ENCODE measurements around the gene BICDL2.
"Not testable (repeated sequence)": the region's sequence is repeated elsewhere in the genome, so short reads cannot be mapped to it uniquely, and the experiment has no call there.

BICDL2 gene

DNA sequence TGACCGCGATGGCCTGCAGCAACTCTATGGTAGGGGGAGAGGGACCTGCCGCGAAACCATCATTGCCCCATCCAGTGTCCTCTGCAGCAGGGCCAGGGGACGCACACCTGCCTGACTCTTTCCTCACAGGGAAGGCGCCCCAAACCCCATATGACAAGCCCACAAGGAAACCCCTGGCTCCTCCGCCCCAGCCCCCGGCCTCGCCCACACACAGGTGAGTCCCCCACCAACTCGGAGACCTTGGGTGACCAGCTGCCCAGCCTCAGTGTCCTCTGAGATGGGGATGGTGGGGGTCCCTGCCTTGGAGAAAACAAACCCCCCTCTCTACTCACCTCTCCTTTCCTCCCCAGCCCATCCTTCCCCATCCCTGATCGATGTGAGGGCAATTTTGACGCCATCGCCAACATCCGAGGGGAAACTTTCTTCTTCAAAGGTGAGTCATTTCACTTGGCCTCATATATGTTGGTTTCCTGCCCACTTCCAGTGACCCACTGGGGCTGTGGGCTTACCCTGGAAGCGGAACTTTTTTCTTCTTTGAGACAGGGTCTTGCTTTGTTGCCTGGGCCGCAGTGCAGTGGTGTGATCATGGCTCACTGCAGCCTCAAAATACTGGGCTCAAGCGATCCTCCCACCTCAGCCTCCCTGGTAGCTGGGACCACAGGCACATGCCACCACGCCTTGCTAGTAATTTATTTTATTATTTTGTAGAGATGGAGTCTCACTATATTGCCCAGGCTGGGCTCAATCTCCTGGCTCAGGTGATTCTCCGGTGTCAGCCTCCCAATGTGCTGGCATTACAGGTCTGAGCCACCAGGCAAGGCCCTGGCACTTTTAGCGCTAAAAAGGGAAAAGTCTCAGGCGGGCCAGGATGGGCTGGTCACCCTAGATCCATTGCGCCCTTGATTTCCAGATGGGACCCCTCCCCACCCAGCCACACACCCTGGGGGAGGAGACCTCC lies 20.7 kb upstream of the BICDL2 start:
- Mint-ChIP-seq H3K27ac (no peak overlapping the region), H3K27me3 (no peaks in the 10 kb centered on the region), H3K36me3 (no peaks in the 10 kb centered on the region), H3K4me1 (peaks cover 44% of the 10 kb centered on the region), H3K9me3 (no peaks in the 10 kb centered on the region), H3K4me3 (peak overlapping the region; percentile 33)

DNA sequence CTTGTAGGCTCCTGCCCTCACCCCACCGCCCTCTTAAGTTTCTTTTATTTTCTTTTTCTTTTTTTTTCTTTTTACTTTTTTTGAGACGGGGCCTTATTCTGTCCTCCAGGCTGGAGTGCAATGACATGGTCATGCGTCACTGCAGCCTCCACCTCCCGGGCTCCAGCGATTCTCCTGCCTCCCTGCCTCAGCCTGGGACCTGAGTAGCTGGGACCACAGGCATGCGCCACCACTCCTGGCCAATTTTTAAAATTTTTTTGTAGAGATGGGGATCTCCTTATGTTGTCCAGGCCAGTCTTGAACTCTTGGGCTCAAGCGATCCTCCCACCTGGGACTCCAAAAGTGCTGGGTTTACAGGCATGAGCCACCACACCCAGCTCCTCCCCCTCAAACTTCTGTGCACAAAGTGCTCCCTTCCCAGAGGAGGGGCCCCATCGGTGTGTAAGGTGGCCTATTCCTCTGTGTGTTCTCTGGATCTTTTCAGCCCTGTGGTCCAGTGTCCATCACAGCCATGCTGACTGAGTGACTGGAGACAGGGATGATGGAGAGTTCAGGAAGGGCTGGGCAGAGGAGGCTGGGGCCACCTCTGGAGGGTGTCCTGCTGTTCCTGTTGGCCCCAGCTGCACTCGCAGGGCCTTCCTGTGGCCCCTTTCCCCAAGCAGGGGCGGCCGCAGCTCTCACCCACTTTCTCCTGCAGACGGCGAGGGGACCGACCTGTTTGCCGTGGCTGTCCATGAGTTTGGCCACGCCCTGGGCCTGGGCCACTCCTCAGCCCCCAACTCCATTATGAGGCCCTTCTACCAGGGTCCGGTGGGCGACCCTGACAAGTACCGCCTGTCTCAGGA lies 19.8 kb upstream of the BICDL2 start:
- Mint-ChIP-seq H3K4me1 (peaks cover 42% of the 10 kb centered on the region), H3K4me3 (peak overlapping the region; percentile 23), H3K27me3 (no peaks in the 10 kb centered on the region), H3K27ac (no peak overlapping the region), H3K36me3 (no peaks in the 10 kb centered on the region), H3K9me3 (no peaks in the 10 kb centered on the region)

DNA sequence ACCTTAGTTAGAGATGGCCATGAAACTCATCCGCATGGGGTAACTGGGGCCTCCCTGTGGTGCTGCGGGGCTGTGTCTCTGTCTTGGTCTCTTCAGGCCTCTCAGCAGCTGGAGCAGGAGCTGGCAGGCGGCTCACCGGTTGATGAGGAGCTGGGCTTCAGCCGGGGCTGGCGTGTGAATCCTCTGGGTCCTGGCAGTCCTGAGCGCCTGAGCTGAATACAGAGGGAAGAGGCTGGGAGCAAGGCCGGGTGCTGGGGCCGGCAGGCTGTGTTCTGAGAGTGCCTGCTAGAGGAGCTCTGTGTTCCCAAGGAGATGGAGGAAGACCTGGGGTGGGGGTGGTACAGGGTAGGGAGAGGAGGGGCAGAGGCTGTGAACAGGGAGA lies 19.0 kb upstream of the BICDL2 start:
- H3K27ac Mint-ChIP-seq, H3K36me3 Mint-ChIP-seq, H3K27me3 Mint-ChIP-seq, H3K4me3 Mint-ChIP-seq, H3K9me3 Mint-ChIP-seq: not testable (repeated sequence)
- H3K4me1 Mint-ChIP-seq = peaks cover 42% of the 10 kb centered on the region

DNA sequence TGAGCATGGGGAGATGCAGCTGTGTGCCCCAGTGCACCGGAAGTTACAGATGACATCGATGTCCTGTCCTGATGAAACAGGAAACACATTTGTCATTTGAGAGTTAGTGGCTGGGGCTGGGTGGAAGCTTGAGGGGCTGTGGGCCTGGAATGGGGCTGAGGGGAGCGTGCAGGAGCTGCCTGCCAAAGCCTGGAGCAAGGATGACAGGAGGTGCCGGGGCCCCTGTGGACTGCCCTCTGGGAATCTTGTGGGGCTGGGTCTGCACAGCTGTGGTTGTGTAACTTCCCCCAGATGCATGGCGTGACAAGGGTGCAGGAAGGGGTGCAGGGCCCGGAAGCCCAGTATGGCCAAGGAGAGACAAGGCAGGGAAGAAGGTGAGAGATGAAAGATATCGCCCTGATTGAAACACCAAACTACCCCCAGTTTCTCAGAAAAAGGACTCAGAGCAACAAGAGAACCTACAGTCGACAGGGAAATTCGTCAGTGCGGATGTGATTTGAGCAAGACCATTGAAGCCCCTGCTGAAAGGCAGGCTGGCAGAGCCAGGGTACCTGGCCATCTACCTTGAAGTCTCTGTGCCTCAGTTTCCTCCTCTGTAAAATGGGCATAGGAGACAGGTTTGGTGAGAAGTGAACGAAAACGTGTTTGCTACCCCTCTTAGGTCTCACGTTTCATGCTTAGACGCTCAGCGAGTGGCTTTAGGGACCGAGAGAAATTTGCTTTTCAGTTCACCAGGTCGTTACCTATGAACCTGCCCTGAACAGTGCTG lies 18.4 kb upstream of the BICDL2 start:
- Mint-ChIP-seq H3K27ac (no peak overlapping the region), H3K27me3 (no peaks in the 10 kb centered on the region), H3K4me1 (peaks cover 36% of the 10 kb centered on the region), H3K36me3 (no peaks in the 10 kb centered on the region), H3K9me3 (no peaks in the 10 kb centered on the region), H3K4me3 (no peak overlapping the region)

DNA sequence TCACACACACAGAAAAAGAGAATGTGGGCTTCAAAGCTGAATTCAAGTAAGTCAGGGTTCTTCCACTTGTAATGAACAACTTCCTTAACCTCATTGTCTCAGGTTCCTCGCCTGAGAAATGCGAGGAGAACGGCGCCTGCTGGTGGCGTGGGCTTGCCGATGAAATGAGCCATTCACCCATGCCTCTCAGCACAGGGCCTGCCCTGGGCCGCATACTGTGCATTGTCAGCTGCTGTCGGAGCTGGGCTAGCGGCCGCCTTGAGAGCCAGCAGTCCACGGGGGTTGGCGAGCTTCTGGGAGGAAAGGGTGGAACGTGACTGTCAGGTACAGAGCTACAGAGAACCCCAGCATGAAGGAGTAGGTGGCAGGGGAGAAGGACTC lies 16.6 kb upstream of the BICDL2 start:
- H3K9me3 Mint-ChIP-seq, H3K4me3 Mint-ChIP-seq, H3K27ac Mint-ChIP-seq, H3K27me3 Mint-ChIP-seq, H3K36me3 Mint-ChIP-seq: not testable (repeated sequence)
- H3K4me1 Mint-ChIP-seq = peaks cover 29% of the 10 kb centered on the region

DNA sequence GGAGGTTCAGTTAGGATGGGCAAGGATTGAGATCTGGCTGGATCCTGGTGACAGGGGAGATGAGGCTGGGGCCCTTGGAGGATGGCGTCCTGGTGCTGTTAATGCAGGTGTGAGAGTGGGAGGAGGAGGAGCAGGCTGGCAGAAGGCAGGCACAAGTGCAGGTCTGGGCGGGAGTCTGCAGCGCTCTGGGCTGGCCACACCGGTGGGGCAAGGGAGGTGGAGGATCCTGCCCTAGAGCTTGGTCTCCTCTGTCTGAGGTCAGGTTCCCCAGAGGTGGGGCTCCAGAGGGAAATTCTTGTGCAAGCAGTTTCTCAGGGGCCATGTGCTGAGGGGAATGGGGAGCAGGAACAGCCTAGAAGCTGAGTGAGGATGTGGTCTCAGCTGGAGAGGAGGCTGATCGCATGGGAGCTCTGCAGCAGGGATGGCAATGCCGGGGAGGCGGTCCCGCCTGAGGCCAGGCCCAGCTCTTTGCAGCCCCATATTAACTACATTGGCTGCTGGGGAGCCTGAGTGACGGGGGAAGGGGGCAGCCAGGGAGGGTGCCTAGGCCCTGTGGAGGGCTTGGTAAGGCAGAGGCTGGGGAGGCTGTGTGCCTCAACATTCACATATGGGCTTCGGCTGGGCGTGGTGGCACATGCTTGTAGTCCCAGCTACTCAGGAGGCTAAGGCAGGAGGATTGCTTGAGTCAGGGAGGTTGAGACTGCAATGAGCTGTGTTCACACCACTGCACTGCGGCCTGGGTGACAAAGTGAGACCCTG lies 16.0 kb upstream of the BICDL2 start:
- not testable (repeated sequence) for H3K27ac Mint-ChIP-seq, H3K9me3 Mint-ChIP-seq

DNA sequence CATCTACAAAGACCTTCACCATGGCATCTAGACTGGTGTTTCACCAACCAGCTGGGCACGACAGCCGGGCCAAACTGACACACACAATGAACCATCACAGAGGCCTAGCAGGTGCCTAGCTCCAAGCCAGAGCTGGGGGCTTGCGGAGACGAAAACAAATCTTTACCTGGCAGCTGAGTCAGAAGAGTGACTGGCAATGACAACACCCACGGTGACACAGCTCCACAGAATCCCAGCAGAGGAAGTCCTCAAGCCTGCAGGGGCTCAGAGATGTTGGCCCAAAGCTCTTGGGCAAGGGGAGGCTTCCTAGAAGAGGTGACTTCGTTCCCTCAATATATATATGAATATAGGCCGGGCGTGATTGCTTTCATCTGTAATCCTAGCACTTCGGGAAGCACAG lies 14.8 kb upstream of the BICDL2 start:
- Mint-ChIP-seq H3K27ac (no peak overlapping the region), H3K27me3 (peaks cover 1% of the 10 kb centered on the region), H3K36me3 (no peaks in the 10 kb centered on the region), H3K4me3 (no peak overlapping the region), H3K4me1 (peaks cover 18% of the 10 kb centered on the region), H3K9me3 (no peaks in the 10 kb centered on the region)

More for the DNA sequence above, 16.0 kb upstream of the BICDL2 start:
- not testable (repeated sequence) for H3K27me3 Mint-ChIP-seq, H3K36me3 Mint-ChIP-seq, H3K4me3 Mint-ChIP-seq
- H3K4me1 Mint-ChIP-seq = peaks cover 29% of the 10 kb centered on the region

DNA sequence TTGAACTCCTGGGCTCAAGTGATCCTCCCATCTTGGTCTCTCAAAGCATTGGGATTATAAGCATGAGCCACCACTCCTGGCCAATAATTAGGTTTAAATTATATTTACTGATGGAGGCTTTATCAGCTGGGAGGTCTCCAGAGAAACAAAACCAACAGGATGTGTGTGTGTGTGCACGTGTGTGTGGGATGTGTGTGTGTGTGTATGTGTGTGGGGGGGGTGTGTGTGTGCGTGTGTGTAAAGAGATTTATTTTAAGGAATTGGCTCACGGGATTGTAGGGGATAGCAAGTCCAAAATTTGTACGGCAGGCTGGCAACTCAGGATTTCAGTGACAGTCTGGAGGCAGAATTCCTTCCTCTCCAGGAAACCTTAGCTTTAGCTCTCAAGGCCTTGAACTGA lies 14.3 kb upstream of the BICDL2 start:
- Mint-ChIP-seq H3K36me3 (no peaks in the 10 kb centered on the region), H3K27me3 (peaks cover 1% of the 10 kb centered on the region), H3K9me3 (no peaks in the 10 kb centered on the region), H3K4me3 (no peak overlapping the region), H3K27ac (no peak overlapping the region), H3K4me1 (peaks cover 17% of the 10 kb centered on the region)

DNA sequence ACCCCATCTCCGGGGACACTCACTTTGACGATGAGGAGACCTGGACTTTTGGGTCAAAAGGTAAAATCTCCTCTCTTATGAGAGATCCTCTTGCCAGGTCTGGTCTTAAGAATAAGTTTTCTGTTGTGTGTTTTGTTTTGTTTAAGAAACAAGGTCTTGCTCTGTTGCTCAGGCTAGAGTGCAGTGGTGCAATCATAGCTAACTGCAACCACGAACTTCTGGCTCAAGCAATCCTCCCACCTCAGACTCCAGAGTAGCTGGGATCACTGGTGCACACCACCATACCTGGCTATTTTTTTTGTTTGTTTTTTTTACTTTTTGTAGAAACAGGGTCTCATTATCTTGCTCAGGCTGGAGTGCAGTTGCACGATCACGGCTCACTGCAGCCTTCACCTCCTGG lies 13.7 kb upstream of the BICDL2 start:
- no peak overlapping the region for H3K27ac Mint-ChIP-seq
- H3K36me3 Mint-ChIP-seq = no peaks in the 10 kb centered on the region
- peaks cover 1% of the 10 kb centered on the region for H3K27me3 Mint-ChIP-seq
- H3K4me3 Mint-ChIP-seq = no peak overlapping the region
- H3K4me1 Mint-ChIP-seq = peaks cover 17% of the 10 kb centered on the region
- H3K9me3 Mint-ChIP-seq = no peaks in the 10 kb centered on the region

DNA sequence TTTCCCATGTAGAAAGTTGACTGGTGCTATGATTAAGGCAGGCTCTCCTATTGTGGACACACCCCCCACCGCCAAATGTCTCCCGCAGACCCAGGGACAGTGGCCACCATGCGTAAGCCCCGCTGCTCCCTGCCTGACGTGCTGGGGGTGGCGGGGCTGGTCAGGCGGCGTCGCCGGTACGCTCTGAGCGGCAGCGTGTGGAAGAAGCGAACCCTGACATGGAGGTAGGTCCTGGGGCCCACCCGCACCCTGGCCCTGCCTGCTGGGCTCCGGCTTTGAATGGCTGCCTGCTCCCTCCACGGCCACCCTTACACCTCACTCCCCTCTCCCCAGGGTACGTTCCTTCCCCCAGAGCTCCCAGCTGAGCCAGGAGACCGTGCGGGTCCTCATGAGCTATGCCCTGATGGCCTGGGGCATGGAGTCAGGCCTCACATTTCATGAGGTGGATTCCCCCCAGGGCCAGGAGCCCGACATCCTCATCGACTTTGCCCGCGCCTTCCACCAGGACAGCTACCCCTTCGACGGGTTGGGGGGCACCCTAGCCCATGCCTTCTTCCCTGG lies 13.3 kb upstream of the BICDL2 start:
- no peak overlapping the region for H3K27ac Mint-ChIP-seq

DNA sequence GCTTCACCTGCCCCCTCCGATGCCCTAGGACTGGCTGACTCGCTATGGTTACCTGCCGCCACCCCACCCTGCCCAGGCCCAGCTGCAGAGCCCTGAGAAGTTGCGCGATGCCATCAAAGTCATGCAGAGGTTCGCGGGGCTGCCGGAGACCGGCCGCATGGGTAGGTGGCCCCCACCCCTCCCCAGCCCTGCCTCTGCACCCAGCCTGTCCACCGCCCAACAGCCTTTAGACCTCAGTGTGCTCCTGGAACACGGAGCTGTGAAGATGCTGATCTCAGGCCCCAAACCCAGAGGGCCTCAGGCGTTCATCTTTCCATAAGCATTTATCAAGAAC lies 10.6 kb upstream of the BICDL2 start:
- Mint-ChIP-seq H3K27me3 (peaks cover 19% of the 10 kb centered on the region), H3K4me3 (no peak overlapping the region), H3K36me3 (no peaks in the 10 kb centered on the region), H3K27ac (no peak overlapping the region), H3K9me3 (no peaks in the 10 kb centered on the region), H3K4me1 (peaks cover 11% of the 10 kb centered on the region)

More for the DNA sequence above, 13.3 kb upstream of the BICDL2 start:
- Mint-ChIP-seq H3K9me3 (no peaks in the 10 kb centered on the region), H3K4me1 (peaks cover 18% of the 10 kb centered on the region), H3K27me3 (peaks cover 6% of the 10 kb centered on the region), H3K36me3 (no peaks in the 10 kb centered on the region), H3K4me3 (no peak overlapping the region)

DNA sequence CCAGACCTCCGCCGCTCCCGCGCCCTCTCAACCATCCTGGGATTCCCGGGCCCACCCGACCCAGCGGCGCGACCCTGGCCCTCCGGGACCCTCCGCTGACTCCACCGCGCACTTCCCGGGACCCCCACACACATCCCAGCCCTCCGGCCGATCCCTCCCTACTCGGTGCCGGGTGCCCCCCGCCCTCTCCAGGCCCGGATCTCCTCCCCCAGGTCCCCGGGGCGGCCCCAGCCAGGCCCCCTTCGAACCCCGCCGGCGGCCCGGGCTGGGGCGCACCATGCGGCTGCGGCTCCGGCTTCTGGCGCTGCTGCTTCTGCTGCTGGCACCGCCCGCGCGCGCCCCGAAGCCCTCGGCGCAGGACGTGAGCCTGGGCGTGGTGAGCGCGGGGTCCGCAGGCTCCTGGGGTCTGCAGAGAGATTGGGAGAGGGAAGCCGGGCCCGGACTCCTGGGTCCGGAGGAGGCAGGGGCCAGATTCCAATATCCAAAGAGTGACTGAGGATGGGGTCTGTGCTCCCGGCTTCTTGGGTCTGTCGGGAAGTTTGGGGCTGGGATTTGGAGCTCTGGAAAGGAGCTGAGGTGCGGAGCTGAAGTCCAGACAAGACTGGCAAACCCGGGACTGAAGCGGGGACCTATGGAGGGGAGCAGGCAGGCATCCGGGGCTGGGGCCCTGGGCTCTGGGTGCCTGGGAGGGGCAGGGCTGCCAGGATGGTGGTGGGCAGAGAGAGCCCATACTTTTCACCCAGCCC lies 10.1 kb upstream of the BICDL2 start:
- Mint-ChIP-seq H3K36me3 (no peaks in the 10 kb centered on the region), H3K27me3 (peaks cover 19% of the 10 kb centered on the region), H3K9me3 (no peaks in the 10 kb centered on the region), H3K4me1 (peaks cover 11% of the 10 kb centered on the region), H3K4me3 (peak overlapping the region; percentile 54), H3K27ac (no peak overlapping the region)

DNA sequence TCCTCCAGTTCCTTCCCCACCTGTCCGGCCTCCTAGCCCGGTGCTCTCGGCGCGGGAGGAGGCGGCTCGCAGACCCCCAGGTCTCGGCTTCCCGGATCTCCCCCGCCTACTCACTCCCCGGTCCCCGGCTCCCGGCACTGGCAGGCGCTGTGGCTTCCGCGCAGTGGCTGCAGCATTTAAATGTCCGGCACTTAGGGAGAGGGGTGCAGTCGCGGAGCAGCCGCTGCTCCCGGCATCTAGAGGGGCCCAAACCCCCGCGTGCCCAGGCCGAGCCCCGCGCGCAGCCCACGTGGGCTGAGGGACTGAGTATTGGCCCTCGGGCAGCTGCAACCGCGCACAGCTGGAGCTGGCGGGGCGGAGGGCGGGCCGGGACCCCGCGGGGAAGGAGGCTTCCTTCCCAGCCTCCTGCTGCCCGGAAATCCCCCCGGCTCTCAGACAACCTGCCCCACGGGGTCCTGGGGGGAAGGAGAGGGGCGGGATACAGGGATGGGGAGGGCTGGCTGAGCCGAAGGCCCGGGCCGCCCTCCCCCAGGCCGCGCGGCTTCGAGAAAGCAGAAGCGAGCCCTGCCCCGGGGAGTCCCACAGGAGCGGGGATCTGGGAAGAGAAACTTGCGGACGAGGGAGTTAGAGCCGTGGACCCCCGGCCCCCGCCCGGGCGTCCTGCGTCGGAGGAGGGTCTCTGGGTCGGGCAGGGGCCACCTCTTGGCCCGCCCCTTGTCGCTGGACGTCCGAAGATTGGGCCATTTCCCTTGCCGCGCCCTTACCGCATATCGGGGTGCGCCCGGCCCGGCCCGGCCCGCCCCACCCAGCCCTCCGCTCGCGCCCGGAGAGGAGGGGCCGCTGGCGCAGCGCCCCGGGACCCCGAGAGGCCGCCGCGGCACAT lies 9.3 kb upstream of the BICDL2 start, which contains the start of gene MMP25:
TSS of gene MMP25 (plus strand) at position 804 of the 883 bp plus-strand sequence. CDS start 357 bp downstream, outside the sequence.
- Mint-ChIP-seq H3K36me3 (no peaks in the 10 kb centered on the region), H3K27ac (no peak within 1 kb of the TSS), H3K9me3 (no peaks in the 10 kb centered on the region), H3K4me3 (peak within 1 kb of the TSS; percentile 79), H3K27me3 (peaks cover 22% of the 10 kb centered on the region), H3K4me1 (peaks cover 11% of the 10 kb centered on the region)

Data from activated naive CD4-positive, alpha-beta T cell treated with anti-CD3 and anti-CD28 coated beads, Interleukin-2, amount 50 U/mL, for 24 hours (primary cell).